Ishikawa (cell line): Measurements from ENCODE around the gene DDX39A.

ENCODE experiments used
- CREB1 ChIP-seq: IDR thresholded peaks from 2 replicates; pipeline ENCODE4 v1.6.1; 2012; ENCODE audit warnings: low read depth
- EP300 ChIP-seq: IDR thresholded peaks from 2 replicates; pipeline ENCODE4 v1.6.1; 2012; ENCODE audit warnings: borderline replicate concordance
- FOXM1 ChIP-seq: IDR thresholded peaks from 2 replicates; pipeline ENCODE4 v1.6.1; 2012; ENCODE audit warnings: low read depth, borderline replicate concordance
- NFIC ChIP-seq: IDR thresholded peaks from 2 replicates; pipeline ENCODE4 v1.6.1; 2012
- RAD21 ChIP-seq: IDR thresholded peaks from 2 replicates; pipeline ENCODE4 v1.6.1; 2012; ENCODE audit warnings: low read depth
- TAF1 ChIP-seq: IDR thresholded peaks from 2 replicates; pipeline ENCODE4 v1.6.1; 2012; ENCODE audit warnings: low read depth, mild to moderate bottlenecking
- TCF12 ChIP-seq: IDR thresholded peaks from 2 replicates; pipeline ENCODE4 v1.6.1; 2012; ENCODE audit warnings: low read depth
- TEAD4 ChIP-seq: IDR thresholded peaks from 2 replicates; pipeline ENCODE4 v1.6.1; 2012
- TF ChIP-seq, protein P1 (sequence below): IDR thresholded peaks from 2 replicates; pipeline ENCODE4 v1.6.1; 2012
- TF ChIP-seq, protein P2 (sequence below): IDR thresholded peaks from 2 replicates; pipeline ENCODE4 v1.6.1; 2012; ENCODE audit warnings: low read depth, mild to moderate bottlenecking

DNA sequence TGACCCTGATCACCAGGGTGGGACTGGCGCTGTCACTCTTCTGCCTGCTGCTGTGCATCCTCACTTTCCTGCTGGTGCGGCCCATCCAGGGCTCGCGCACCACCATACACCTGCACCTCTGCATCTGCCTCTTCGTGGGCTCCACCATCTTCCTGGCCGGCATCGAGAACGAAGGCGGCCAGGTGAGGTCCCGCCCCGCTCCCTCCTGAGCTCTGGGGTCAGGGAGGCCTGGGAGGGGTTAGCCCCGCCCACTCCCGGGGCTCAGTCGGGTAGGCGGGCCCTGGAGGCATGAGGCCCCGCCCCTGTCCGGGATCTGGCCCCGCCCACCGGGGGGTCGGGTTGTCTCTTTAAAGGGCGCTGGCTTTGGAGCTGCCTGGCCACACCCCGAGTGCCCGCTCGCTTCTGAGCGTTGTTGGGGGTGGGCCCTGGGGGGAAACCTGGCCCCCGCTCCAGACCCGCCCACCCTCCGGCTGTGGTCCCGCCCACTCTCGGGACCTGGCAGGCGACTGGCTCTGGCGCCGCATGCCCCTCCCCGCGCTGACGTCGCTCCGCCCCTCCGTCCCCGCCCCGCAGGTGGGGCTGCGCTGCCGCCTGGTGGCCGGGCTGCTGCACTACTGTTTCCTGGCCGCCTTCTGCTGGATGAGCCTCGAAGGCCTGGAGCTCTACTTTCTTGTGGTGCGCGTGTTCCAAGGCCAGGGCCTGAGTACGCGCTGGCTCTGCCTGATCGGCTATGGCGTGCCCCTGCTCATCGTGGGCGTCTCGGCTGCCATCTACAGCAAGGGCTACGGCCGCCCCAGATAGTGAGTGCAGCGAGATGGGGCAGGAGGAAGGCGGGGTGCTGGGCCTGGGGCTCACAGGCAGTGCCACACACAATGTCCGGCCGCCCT is 13.1 kb downstream of the DDX39A start:
- TF ChIP-seq TAF1 = no peak
- TF ChIP-seq CREB1 = 0 out of 2 replicates have a peak, but pooled peaks have one; percentile 55
- TF ChIP-seq TEAD4 = no peak
- TF ChIP-seq, protein P1, sequence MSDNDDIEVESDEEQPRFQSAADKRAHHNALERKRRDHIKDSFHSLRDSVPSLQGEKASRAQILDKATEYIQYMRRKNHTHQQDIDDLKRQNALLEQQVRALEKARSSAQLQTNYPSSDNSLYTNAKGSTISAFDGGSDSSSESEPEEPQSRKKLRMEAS = peak; percentile 84
- no peak for TF ChIP-seq EP300
- TF ChIP-seq NFIC = no peak
- TF ChIP-seq FOXM1 = no peak
- TF ChIP-seq RAD21 = peak; percentile 88
- TF ChIP-seq TCF12 = no peak
- TF ChIP-seq, protein P2, sequence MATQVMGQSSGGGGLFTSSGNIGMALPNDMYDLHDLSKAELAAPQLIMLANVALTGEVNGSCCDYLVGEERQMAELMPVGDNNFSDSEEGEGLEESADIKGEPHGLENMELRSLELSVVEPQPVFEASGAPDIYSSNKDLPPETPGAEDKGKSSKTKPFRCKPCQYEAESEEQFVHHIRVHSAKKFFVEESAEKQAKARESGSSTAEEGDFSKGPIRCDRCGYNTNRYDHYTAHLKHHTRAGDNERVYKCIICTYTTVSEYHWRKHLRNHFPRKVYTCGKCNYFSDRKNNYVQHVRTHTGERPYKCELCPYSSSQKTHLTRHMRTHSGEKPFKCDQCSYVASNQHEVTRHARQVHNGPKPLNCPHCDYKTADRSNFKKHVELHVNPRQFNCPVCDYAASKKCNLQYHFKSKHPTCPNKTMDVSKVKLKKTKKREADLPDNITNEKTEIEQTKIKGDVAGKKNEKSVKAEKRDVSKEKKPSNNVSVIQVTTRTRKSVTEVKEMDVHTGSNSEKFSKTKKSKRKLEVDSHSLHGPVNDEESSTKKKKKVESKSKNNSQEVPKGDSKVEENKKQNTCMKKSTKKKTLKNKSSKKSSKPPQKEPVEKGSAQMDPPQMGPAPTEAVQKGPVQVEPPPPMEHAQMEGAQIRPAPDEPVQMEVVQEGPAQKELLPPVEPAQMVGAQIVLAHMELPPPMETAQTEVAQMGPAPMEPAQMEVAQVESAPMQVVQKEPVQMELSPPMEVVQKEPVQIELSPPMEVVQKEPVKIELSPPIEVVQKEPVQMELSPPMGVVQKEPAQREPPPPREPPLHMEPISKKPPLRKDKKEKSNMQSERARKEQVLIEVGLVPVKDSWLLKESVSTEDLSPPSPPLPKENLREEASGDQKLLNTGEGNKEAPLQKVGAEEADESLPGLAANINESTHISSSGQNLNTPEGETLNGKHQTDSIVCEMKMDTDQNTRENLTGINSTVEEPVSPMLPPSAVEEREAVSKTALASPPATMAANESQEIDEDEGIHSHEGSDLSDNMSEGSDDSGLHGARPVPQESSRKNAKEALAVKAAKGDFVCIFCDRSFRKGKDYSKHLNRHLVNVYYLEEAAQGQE = no peak
